GM10266 (cell line): ENCODE data around the gene NT5DC2.

Experiments
- DNase-seq: peaks from one replicate; pipeline ENCODE4 v3.0.0; 2012; ENCODE audit errors: extremely low spot score
- CTCF ChIP-seq: IDR thresholded peaks from 2 replicates; pipeline ENCODE4 v1.5.1; 2012; ENCODE audit warnings: mild to moderate bottlenecking, low read depth; ENCODE audit not compliant: control insufficient read depth, insufficient read depth; ENCODE audit errors: missing control alignments

Gene NT5DC2

GRCh38 chr3:52477076-52477795 is 56.4 kb downstream of the NT5DC2 start:
- TF ChIP-seq CTCF = no peak
- no peak for DNase-seq
